Loucy (cell line): ENCODE measurements around the gene UBA52.

Source experiments
- H2AFZ ChIP-seq: fragments of 200-600 bp; sonication (generic); 2 replicates; pipeline ENCODE4 v1.6.0; 2016; ENCODE audit warnings: antibody characterized with exemption, mild to moderate bottlenecking, low read length, moderate library complexity
- H3F3A ChIP-seq: fragments of 200-600 bp; 2 replicates; pipeline ENCODE4 v1.6.0; 2016; ENCODE audit warnings: antibody characterized with exemption, low read depth, mild to moderate bottlenecking
- H3K27me3 ChIP-seq: fragments of 200-600 bp; sonication (generic); 2 replicates; pipeline ENCODE4 v1.6.1; 2014; ENCODE audit warnings: low read length, mild to moderate bottlenecking; ENCODE audit not compliant: insufficient read depth, poor library complexity, severe bottlenecking
- H3K36me3 ChIP-seq: fragments of 200-600 bp; sonication (generic); 2 replicates; pipeline ENCODE4 v1.6.1; 2016; ENCODE audit warnings: low read length; ENCODE audit not compliant: insufficient read depth
- H3K4me1 ChIP-seq: fragments of 200-600 bp; sonication (generic); 2 replicates; pipeline ENCODE4 v1.5.1; 2014; ENCODE audit warnings: low read length, mild to moderate bottlenecking; ENCODE audit not compliant: insufficient read depth, poor library complexity, severe bottlenecking
- H3K4me2 ChIP-seq: fragments of 200-600 bp; sonication (generic); 2 replicates; pipeline ENCODE4 v1.6.0; 2014; ENCODE audit warnings: antibody characterized with exemption, low read length, low read depth, mild to moderate bottlenecking; ENCODE audit not compliant: poor library complexity, severe bottlenecking
- H3K4me3 ChIP-seq: fragments of 200-600 bp; sonication (generic); 2 replicates; pipeline ENCODE4 v1.5.1; 2014; ENCODE audit warnings: low read length, mild to moderate bottlenecking, mixed read lengths; ENCODE audit not compliant: poor library complexity, severe bottlenecking
- H3K79me2 ChIP-seq: fragments of 200-600 bp; sonication (generic); 2 replicates; pipeline ENCODE4 v1.6.1; 2014; ENCODE audit warnings: low read length; ENCODE audit not compliant: insufficient read depth
- H3K9ac ChIP-seq: fragments of 200-600 bp; sonication (generic); 2 replicates; pipeline ENCODE4 v1.6.0; 2014; ENCODE audit warnings: mild to moderate bottlenecking, low read depth, low read length, moderate library complexity; ENCODE audit not compliant: poor library complexity, severe bottlenecking
- H3K9me2 ChIP-seq: fragments of 200-600 bp; sonication (generic); replicated peaks from 2 replicates; pipeline ENCODE4 v1.6.1; 2016; ENCODE audit warnings: low read depth, low read length, mixed read lengths
- H3K9me3 ChIP-seq: fragments of 200-600 bp; sonication (generic); 2 replicates; pipeline ENCODE4 v1.6.1; 2014; ENCODE audit warnings: mild to moderate bottlenecking, antibody characterized with exemption, low read length, low read depth; ENCODE audit not compliant: insufficient read depth
- H4K20me1 ChIP-seq: fragments of 200-600 bp; sonication (generic); 2 replicates; pipeline ENCODE4 v1.6.0; 2014; ENCODE audit warnings: antibody characterized with exemption, low read length, mild to moderate bottlenecking; ENCODE audit not compliant: insufficient read depth, poor library complexity, severe bottlenecking
- EZH2phosphoT487 ChIP-seq: fragments of 200-600 bp; IDR thresholded peaks from 2 replicates; pipeline ENCODE4 v1.6.1; 2018; ENCODE audit warnings: antibody characterized with exemption, mild to moderate bottlenecking, moderate library complexity, borderline replicate concordance
- TF ChIP-seq, protein P1 (sequence below): fragments of 200-600 bp; sonication (generic); conservative IDR thresholded peaks from 2 replicates; pipeline ENCODE4 v1.5.1; 2014; ENCODE audit warnings: mild to moderate bottlenecking, antibody characterized with exemption, low read length

UBA52 gene

DNA sequence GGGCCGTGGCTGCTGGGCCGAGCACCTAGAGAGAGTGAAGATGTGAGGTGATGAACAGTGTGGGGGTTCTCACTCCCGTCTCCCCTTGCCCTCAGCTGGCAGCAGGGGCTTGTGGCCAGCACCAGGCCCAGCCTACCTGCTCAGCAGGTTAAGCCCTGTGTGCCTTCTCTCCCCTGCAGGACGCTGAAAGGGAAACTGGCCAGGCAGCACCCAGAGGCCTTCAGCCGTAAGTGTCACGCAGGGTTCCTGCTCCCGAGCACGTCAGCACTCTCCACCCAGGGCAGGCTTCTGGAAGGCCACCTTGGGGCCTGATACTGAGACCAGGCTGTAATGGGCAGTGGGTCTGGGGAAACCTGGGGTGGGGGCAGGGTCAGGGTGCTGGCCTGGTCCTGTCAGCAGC is 4.7 kb upstream of the UBA52 start:
- H4K20me1 ChIP-seq, result peaks cover 2% of the 10 kb centered on the region
- H3K4me3 ChIP-seq, result no peak overlapping the region
- H3K4me1 ChIP-seq, result peaks cover 4% of the 10 kb centered on the region
- peaks cover 5% of the 10 kb centered on the region for H3K79me2 ChIP-seq
- no peak for TF ChIP-seq EZH2phosphoT487
- TF ChIP-seq, protein P1, sequence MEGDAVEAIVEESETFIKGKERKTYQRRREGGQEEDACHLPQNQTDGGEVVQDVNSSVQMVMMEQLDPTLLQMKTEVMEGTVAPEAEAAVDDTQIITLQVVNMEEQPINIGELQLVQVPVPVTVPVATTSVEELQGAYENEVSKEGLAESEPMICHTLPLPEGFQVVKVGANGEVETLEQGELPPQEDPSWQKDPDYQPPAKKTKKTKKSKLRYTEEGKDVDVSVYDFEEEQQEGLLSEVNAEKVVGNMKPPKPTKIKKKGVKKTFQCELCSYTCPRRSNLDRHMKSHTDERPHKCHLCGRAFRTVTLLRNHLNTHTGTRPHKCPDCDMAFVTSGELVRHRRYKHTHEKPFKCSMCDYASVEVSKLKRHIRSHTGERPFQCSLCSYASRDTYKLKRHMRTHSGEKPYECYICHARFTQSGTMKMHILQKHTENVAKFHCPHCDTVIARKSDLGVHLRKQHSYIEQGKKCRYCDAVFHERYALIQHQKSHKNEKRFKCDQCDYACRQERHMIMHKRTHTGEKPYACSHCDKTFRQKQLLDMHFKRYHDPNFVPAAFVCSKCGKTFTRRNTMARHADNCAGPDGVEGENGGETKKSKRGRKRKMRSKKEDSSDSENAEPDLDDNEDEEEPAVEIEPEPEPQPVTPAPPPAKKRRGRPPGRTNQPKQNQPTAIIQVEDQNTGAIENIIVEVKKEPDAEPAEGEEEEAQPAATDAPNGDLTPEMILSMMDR, result no peak
- H2AFZ ChIP-seq, result no peak overlapping the region
- H3K9me2 ChIP-seq, result no peaks in the 10 kb centered on the region
- no peaks in the 10 kb centered on the region for H3K9me3 ChIP-seq
- no peaks in the 10 kb centered on the region for H3K27me3 ChIP-seq
- H3K36me3 ChIP-seq, result peaks cover 47% of the 10 kb centered on the region; the same call in 1 of the 2 replicates
- H3F3A ChIP-seq, result peaks cover 3% of the 10 kb centered on the region; the same call in 1 of the 2 replicates
- H3K9ac ChIP-seq, result no peak overlapping the region
- H3K4me2 ChIP-seq, result no peak overlapping the region

DNA sequence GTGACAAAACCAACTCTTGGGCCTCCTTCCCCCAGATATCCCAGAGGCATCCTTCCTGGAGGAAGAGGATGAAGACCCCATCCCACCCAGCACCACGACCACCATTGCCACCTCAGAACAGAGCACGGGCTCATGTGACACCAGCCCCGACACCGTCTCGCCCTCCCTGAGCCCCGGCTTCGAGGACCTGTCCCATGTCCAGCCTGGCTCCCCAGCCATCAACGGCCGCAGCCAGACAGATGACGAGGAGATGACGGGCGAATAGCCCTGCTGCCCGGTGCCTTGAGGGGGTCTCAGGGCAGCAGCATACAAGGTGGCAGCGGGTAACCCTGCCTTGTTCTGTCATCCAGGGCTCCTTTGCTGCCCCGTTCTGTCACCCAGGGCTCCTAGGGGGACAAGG is 3.3 kb upstream of the UBA52 start:
- Histone ChIP-seq H3K27me3 (no peaks in the 10 kb centered on the region), H3K79me2 (peaks cover 17% of the 10 kb centered on the region), H3K4me3 (no peak overlapping the region), H3K9me3 (no peaks in the 10 kb centered on the region), H2AFZ (no peak overlapping the region), H3K4me2 (no peak overlapping the region), H3K4me1 (peaks cover 14% of the 10 kb centered on the region), H4K20me1 (peaks cover 17% of the 10 kb centered on the region), H3F3A (peaks cover 3% of the 10 kb centered on the region; the same call in 1 of the 2 replicates), H3K36me3 (peaks cover 38% of the 10 kb centered on the region; the same call in 1 of the 2 replicates), H3K9me2 (no peaks in the 10 kb centered on the region), H3K9ac (no peak overlapping the region)
- no peak for TF ChIP-seq EZH2phosphoT487
- TF ChIP-seq, protein P1, result no peak

DNA sequence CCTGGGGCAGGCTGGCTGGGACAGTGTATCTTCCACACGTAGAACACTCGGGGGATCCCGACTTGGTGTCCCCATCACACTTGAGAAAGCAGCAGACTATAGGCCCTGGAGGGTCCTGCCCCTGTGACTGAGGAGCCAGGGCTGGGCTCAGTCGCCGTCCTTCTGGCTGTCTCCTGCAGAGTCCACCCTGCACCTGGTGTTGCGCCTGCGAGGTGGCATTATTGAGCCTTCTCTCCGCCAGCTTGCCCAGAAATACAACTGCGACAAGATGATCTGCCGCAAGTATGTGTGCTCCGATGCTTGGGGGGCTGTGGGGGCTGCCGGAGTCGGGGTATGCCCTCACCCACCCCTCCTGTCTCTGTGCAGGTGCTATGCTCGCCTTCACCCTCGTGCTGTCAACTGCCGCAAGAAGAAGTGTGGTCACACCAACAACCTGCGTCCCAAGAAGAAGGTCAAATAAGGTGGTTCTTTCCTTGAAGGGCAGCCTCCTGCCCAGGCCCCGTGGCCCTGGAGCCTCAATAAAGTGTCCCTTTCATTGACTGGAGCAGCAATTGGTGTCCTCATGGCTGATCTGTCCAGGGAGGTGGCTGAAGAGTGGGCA is 3.1 kb downstream of the UBA52 start:
- peaks cover 37% of the 10 kb centered on the region for H3K79me2 ChIP-seq
- peaks cover 17% of the 10 kb centered on the region; the same call in 1 of the 2 replicates for H3K36me3 ChIP-seq
- no peak overlapping the region for H3K4me2 ChIP-seq
- H3K9me2 ChIP-seq, result no peaks in the 10 kb centered on the region
- H3K4me3 ChIP-seq, result no peak overlapping the region
- H3K4me1 ChIP-seq, result peaks cover 19% of the 10 kb centered on the region
- H2AFZ ChIP-seq, result no peak overlapping the region
- H3F3A ChIP-seq, result peaks cover 3% of the 10 kb centered on the region; the same call in 1 of the 2 replicates
- TF ChIP-seq, protein P1, result no peak
- TF ChIP-seq EZH2phosphoT487, result no peak
- peaks cover 21% of the 10 kb centered on the region for H4K20me1 ChIP-seq
- H3K27me3 ChIP-seq, result no peaks in the 10 kb centered on the region
- no peak overlapping the region for H3K9ac ChIP-seq
- no peaks in the 10 kb centered on the region for H3K9me3 ChIP-seq
